ENCODE data around the gene SYT7. TPM values are rescaled to one million over a fixed set of nuclear protein-coding genes. Genes with fewer than 3 reads are reported as not detected.

The SYT7 gene
- total and polyA plus RNA-seq, 2 donors: 0.14 to 1.3 TPM

- Histone ChIP-seq H3K9me3 (ENCODE audit: control insufficient read depth in 2 of 2, insufficient read depth in 1 of 2, low read length in 1 of 2) (no peaks in the 10 kb centered on the region), H3K4me3 (ENCODE audit: low read length in 2 of 2) (no peak overlapping the region), H3K36me3 (ENCODE audit: control insufficient read depth in 2 of 2, insufficient read depth in 2 of 2, low read length in 1 of 2) (no peaks in the 10 kb centered on the region), H3K27me3 (ENCODE audit: control insufficient read depth in 2 of 2, insufficient read depth in 1 of 2, low read length in 1 of 2) (peaks cover 0 to 19% of the 10 kb centered on the region in 2 donors), H3K27ac (ENCODE audit: low read depth in 1 of 2, low read length in 1 of 2) (no peak overlapping the region), H3K4me1 (ENCODE audit: control insufficient read depth in 2 of 2, insufficient read depth in 2 of 2, low read length in 2 of 2) (no peaks in the 10 kb centered on the region)
- 85% methylated on average over 9 of the region's 9 CpGs for WGBS
- DNase-seq (ENCODE audit: low read depth in 6 of 9, low spot score in 9 of 9): no peak
Observed at GRCh38 chr11:61610905-61611304, 30.0 kb upstream of the SYT7 start.

- no peaks in the 10 kb centered on the region for H3K9me3 ChIP-seq (ENCODE audit: control insufficient read depth in 2 of 2, insufficient read depth in 1 of 2, low read length in 1 of 2)
- no peak overlapping the region for H3K27ac ChIP-seq (ENCODE audit: low read depth in 1 of 2, low read length in 1 of 2)
- no peak overlapping the region for H3K4me3 ChIP-seq (ENCODE audit: low read length in 2 of 2)
- DNase-seq (ENCODE audit: low read depth in 6 of 9, low spot score in 9 of 9): no peak
- peaks cover 0 to 19% of the 10 kb centered on the region in 2 donors for H3K27me3 ChIP-seq (ENCODE audit: control insufficient read depth in 2 of 2, insufficient read depth in 1 of 2, low read length in 1 of 2)
- WGBS: 51% methylated on average over 8 of the region's 8 CpGs
- no peaks in the 10 kb centered on the region for H3K4me1 ChIP-seq (ENCODE audit: control insufficient read depth in 2 of 2, insufficient read depth in 2 of 2, low read length in 2 of 2)
- H3K36me3 ChIP-seq (ENCODE audit: control insufficient read depth in 2 of 2, insufficient read depth in 2 of 2, low read length in 1 of 2): no peaks in the 10 kb centered on the region
Observed at GRCh38 chr11:61609980-61610366, 29.1 kb upstream of the SYT7 start.

- peaks cover 0 to 19% of the 10 kb centered on the region in 2 donors for H3K27me3 ChIP-seq (ENCODE audit: control insufficient read depth in 2 of 2, insufficient read depth in 1 of 2, low read length in 1 of 2)
- 73% methylated on average over 22 of the region's 22 CpGs for WGBS
- DNase-seq (ENCODE audit: low read depth in 6 of 9, low spot score in 9 of 9): no peak
Observed at GRCh38 chr11:61609000-61609979, 28.4 kb upstream of the SYT7 start.

GRCh38 chr11:61607920-61608599, 27.2 kb upstream of the SYT7 start:
- Histone ChIP-seq H3K9me3 (ENCODE audit: control insufficient read depth in 2 of 2, insufficient read depth in 1 of 2, low read length in 1 of 2) (no peaks in the 10 kb centered on the region), H3K4me3 (ENCODE audit: low read length in 2 of 2) (no peak overlapping the region), H3K4me1 (ENCODE audit: control insufficient read depth in 2 of 2, insufficient read depth in 2 of 2, low read length in 2 of 2) (no peaks in the 10 kb centered on the region), H3K27ac (ENCODE audit: low read depth in 1 of 2, low read length in 1 of 2) (no peak overlapping the region), H3K36me3 (ENCODE audit: control insufficient read depth in 2 of 2, insufficient read depth in 2 of 2, low read length in 1 of 2) (no peaks in the 10 kb centered on the region), H3K27me3 (ENCODE audit: control insufficient read depth in 2 of 2, insufficient read depth in 1 of 2, low read length in 1 of 2) (peaks cover 0 to 20% of the 10 kb centered on the region in 2 donors)
- WGBS: 94% methylated on average over 14 of the region's 14 CpGs
- DNase-seq (ENCODE audit: low read depth in 6 of 9, low spot score in 9 of 9): no peak

More at GRCh38 chr11:61609000-61609979, 28.4 kb upstream of the SYT7 start:
- no peak overlapping the region for H3K4me3 ChIP-seq (ENCODE audit: low read length in 2 of 2)
- H3K4me1 ChIP-seq (ENCODE audit: control insufficient read depth in 2 of 2, insufficient read depth in 2 of 2, low read length in 2 of 2): no peaks in the 10 kb centered on the region
- no peaks in the 10 kb centered on the region for H3K9me3 ChIP-seq (ENCODE audit: control insufficient read depth in 2 of 2, insufficient read depth in 1 of 2, low read length in 1 of 2)
- no peaks in the 10 kb centered on the region for H3K36me3 ChIP-seq (ENCODE audit: control insufficient read depth in 2 of 2, insufficient read depth in 2 of 2, low read length in 1 of 2)
- H3K27ac ChIP-seq (ENCODE audit: low read depth in 1 of 2, low read length in 1 of 2): no peak overlapping the region

- no peak overlapping the region for H3K27ac ChIP-seq (ENCODE audit: low read depth in 1 of 2, low read length in 1 of 2)
- WGBS: 93% methylated on average over 3 of the region's 3 CpGs
- H3K4me1 ChIP-seq (ENCODE audit: control insufficient read depth in 2 of 2, insufficient read depth in 2 of 2, low read length in 2 of 2): no peaks in the 10 kb centered on the region
- DNase-seq (ENCODE audit: low read depth in 6 of 9, low spot score in 9 of 9): no peak
- H3K4me3 ChIP-seq (ENCODE audit: low read length in 2 of 2): no peak overlapping the region
- H3K27me3 ChIP-seq (ENCODE audit: control insufficient read depth in 2 of 2, insufficient read depth in 1 of 2, low read length in 1 of 2): peaks cover 0 to 21% of the 10 kb centered on the region in 2 donors
- no peaks in the 10 kb centered on the region for H3K36me3 ChIP-seq (ENCODE audit: control insufficient read depth in 2 of 2, insufficient read depth in 2 of 2, low read length in 1 of 2)
- no peaks in the 10 kb centered on the region for H3K9me3 ChIP-seq (ENCODE audit: control insufficient read depth in 2 of 2, insufficient read depth in 1 of 2, low read length in 1 of 2)
Observed at GRCh38 chr11:61607426-61607825, 26.6 kb upstream of the SYT7 start.

- H3K27ac ChIP-seq (ENCODE audit: low read depth in 1 of 2, low read length in 1 of 2): no peak overlapping the region
Observed at GRCh38 chr11:61603667-61604066, 22.8 kb upstream of the SYT7 start.

GRCh38 chr11:61602775-61603569, 22.1 kb upstream of the SYT7 start:
- H3K9me3 ChIP-seq (ENCODE audit: control insufficient read depth in 2 of 2, insufficient read depth in 1 of 2, low read length in 1 of 2): no peaks in the 10 kb centered on the region
- WGBS: 90% methylated on average over 20 of the region's 20 CpGs
- H3K4me3 ChIP-seq (ENCODE audit: low read length in 2 of 2): no peak overlapping the region
- H3K27me3 ChIP-seq (ENCODE audit: control insufficient read depth in 2 of 2, insufficient read depth in 1 of 2, low read length in 1 of 2): peaks cover 0 to 38% of the 10 kb centered on the region in 2 donors
- no peak overlapping the region for H3K27ac ChIP-seq (ENCODE audit: low read depth in 1 of 2, low read length in 1 of 2)
- H3K4me1 ChIP-seq (ENCODE audit: control insufficient read depth in 2 of 2, insufficient read depth in 2 of 2, low read length in 2 of 2): no peaks in the 10 kb centered on the region
- DNase-seq (ENCODE audit: low read depth in 6 of 9, low spot score in 9 of 9): no peak
- no peaks in the 10 kb centered on the region for H3K36me3 ChIP-seq (ENCODE audit: control insufficient read depth in 2 of 2, insufficient read depth in 2 of 2, low read length in 1 of 2)

More at GRCh38 chr11:61603667-61604066, 22.8 kb upstream of the SYT7 start:
- Histone ChIP-seq H3K9me3 (ENCODE audit: control insufficient read depth in 2 of 2, insufficient read depth in 1 of 2, low read length in 1 of 2) (no peaks in the 10 kb centered on the region), H3K27me3 (ENCODE audit: control insufficient read depth in 2 of 2, insufficient read depth in 1 of 2, low read length in 1 of 2) (peaks cover 0 to 32% of the 10 kb centered on the region in 2 donors), H3K4me1 (ENCODE audit: control insufficient read depth in 2 of 2, insufficient read depth in 2 of 2, low read length in 2 of 2) (no peaks in the 10 kb centered on the region), H3K36me3 (ENCODE audit: control insufficient read depth in 2 of 2, insufficient read depth in 2 of 2, low read length in 1 of 2) (no peaks in the 10 kb centered on the region), H3K4me3 (ENCODE audit: low read length in 2 of 2) (no peak overlapping the region)
- WGBS: 78% methylated on average over 6 of the region's 6 CpGs
- DNase-seq (ENCODE audit: low read depth in 6 of 9, low spot score in 9 of 9): no peak

- Histone ChIP-seq H3K4me3 (ENCODE audit: low read length in 2 of 2) (no peak overlapping the region), H3K27ac (ENCODE audit: low read depth in 1 of 2, low read length in 1 of 2) (no peak overlapping the region), H3K4me1 (ENCODE audit: control insufficient read depth in 2 of 2, insufficient read depth in 2 of 2, low read length in 2 of 2) (no peaks in the 10 kb centered on the region), H3K9me3 (ENCODE audit: control insufficient read depth in 2 of 2, insufficient read depth in 1 of 2, low read length in 1 of 2) (no peaks in the 10 kb centered on the region), H3K27me3 (ENCODE audit: control insufficient read depth in 2 of 2, insufficient read depth in 1 of 2, low read length in 1 of 2) (peaks cover 0 to 49% of the 10 kb centered on the region in 2 donors), H3K36me3 (ENCODE audit: control insufficient read depth in 2 of 2, insufficient read depth in 2 of 2, low read length in 1 of 2) (no peaks in the 10 kb centered on the region)
- no peak for DNase-seq (ENCODE audit: low read depth in 6 of 9, low spot score in 9 of 9)
- WGBS: 95% methylated on average over 4 of the region's 4 CpGs
Observed at GRCh38 chr11:61601512-61601911, 20.6 kb upstream of the SYT7 start.
